HepG2 (cell line): ENCODE data around the gene TBC1D2B. TPM values are rescaled to one million over a fixed set of nuclear protein-coding genes. Genes with fewer than 3 reads are reported as not detected.
A peak's percentile ranks its signal among the peaks of the same experiment; 100 is the strongest.

Experiments
- AFF4 ChIP-seq: sonication (generic); formaldehyde crosslinking; IDR thresholded peaks from 2 replicates; pipeline ENCODE4 v1.4.0; 2020; ENCODE audit warnings: missing genetic modification reagents
- FOXC1 ChIP-seq: sonication (generic); formaldehyde crosslinking; IDR thresholded peaks from 2 replicates; pipeline ENCODE4 v1.8.0; 2022; ENCODE audit warnings: mild to moderate bottlenecking, missing genetic modification reagents, borderline replicate concordance
- GFI1 ChIP-seq: sonication (generic); formaldehyde crosslinking; IDR thresholded peaks from 2 replicates; pipeline ENCODE4 v1.5.0; 2020; ENCODE audit warnings: missing genetic modification reagents, mild to moderate bottlenecking, borderline replicate concordance
- IRF2 ChIP-seq: IDR thresholded peaks from 2 replicates; pipeline ENCODE4 v1.6.1; 2018; ENCODE audit warnings: missing genetic modification reagents, missing compliant biosample characterization
- MNT ChIP-seq: fragments of 450-650 bp; IDR thresholded peaks from 2 replicates; pipeline ENCODE4 v1.6.1; 2016
- POGK ChIP-seq: sonication (generic); formaldehyde crosslinking; conservative IDR thresholded peaks from 2 replicates; pipeline ENCODE4 v1.8.0; 2022; ENCODE audit warnings: mild to moderate bottlenecking, moderate library complexity, missing genetic modification reagents
- SALL1 ChIP-seq: sonication (generic); formaldehyde crosslinking; IDR thresholded peaks from 2 replicates; pipeline ENCODE4 v1.8.0; 2022; ENCODE audit warnings: mild to moderate bottlenecking, missing genetic modification reagents
- SMC3 ChIP-seq: IDR thresholded peaks from 2 replicates; pipeline ENCODE4 v1.6.1; 2011; ENCODE audit warnings: low read length, improper control_type of control experiment
- ZBTB40 ChIP-seq, 2 experiments: fragments of 450-650 bp in 1 of 2; sonication (generic) in 1 of 2; formaldehyde crosslinking in 1 of 2; IDR thresholded peaks; 2 replicates each; pipeline versions ENCODE4 v1.6.1 to v1.8.0; 2016 to 2022; ENCODE audit warnings: antibody characterized with exemption in 1 of 2, mild to moderate bottlenecking in 1 of 2, missing genetic modification reagents in 1 of 2
- ZNF331 ChIP-seq: sonication (generic); formaldehyde crosslinking; IDR thresholded peaks from 2 replicates; pipeline ENCODE4 v1.4.0; 2020; ENCODE audit warnings: missing genetic modification reagents
- ZNF772 ChIP-seq: sonication (generic); formaldehyde crosslinking; IDR thresholded peaks from 2 replicates; pipeline ENCODE4 v1.5.0; 2020; ENCODE audit warnings: mild to moderate bottlenecking, missing genetic modification reagents
- polyA plus RNA-seq, 8 experiments: library from polyadenylated mRNA; depleted of rRNA in 3 of 8; stranded (reverse) in 7 of 8; unstranded in 1 of 8; fragments of >200 nt; fragmentation: Illumina TruSeq in 4 of 8; extraction: Trizol in 4 of 8; gene quantifications; 2 replicates each; pipeline versions ENCODE4 v1.2.1 to v1.2.3, GENCODE V29; 2011 to 2016; ENCODE audit warnings: low read depth in 4 of 8, missing spikeins in 1 of 8, mixed read lengths in 1 of 8; ENCODE audit not compliant: insufficient read depth in 1 of 8
- total RNA-seq, 5 experiments: library from RNA; depleted of rRNA; stranded (reverse); fragments of >200 nt; fragmentation: Illumina TruSeq; extraction: Trizol; gene quantifications; 2 replicates each; pipeline ENCODE4 v1.2.3, GENCODE V29; 2016; ENCODE audit warnings: low read depth in 1 of 5

TBC1D2B gene
- total and polyA plus RNA-seq, 2 of the 13 experiments (the other 11 are each of a cell fraction or from before 2014, with no cell fraction given) = 10.1 to 14.4 TPM

GRCh38 chr15:77959432-77959879 is 118.1 kb downstream of the TBC1D2B start (continued):
- TF ChIP-seq ZBTB40 (IDR thresholded peaks at IDR 0.05) (no peak), ZBTB40 (CRISPR knock-in tag; IDR thresholded peaks at IDR 0.05) (no peak), SMC3 (peak; percentile 55), ZNF331 (CRISPR knock-in tag) (0 out of 2 replicates have a peak, but pooled peaks have one; percentile 22), IRF2 (CRISPR knock-in tag) (no peak), SALL1 (CRISPR knock-in tag) (peak; percentile 52; the same call in 1 of the 2 replicates), GFI1 (no peak), ZNF772 (0 out of 2 replicates have a peak, but pooled peaks have one; percentile 28), AFF4 (CRISPR knock-in tag) (no peak), MNT (no peak), FOXC1 (CRISPR knock-in tag) (0 out of 2 replicates have a peak, but pooled peaks have one; percentile 53), POGK (CRISPR knock-in tag) (0 out of 2 replicates have a peak, but pooled peaks have one; percentile 22)
